ENCODE results near the gene S100A9.
"Not testable (repeated sequence)": the region's sequence is repeated elsewhere in the genome, so short reads cannot be mapped to it uniquely, and the experiment has no call there.

Gene S100A9

DNA sequence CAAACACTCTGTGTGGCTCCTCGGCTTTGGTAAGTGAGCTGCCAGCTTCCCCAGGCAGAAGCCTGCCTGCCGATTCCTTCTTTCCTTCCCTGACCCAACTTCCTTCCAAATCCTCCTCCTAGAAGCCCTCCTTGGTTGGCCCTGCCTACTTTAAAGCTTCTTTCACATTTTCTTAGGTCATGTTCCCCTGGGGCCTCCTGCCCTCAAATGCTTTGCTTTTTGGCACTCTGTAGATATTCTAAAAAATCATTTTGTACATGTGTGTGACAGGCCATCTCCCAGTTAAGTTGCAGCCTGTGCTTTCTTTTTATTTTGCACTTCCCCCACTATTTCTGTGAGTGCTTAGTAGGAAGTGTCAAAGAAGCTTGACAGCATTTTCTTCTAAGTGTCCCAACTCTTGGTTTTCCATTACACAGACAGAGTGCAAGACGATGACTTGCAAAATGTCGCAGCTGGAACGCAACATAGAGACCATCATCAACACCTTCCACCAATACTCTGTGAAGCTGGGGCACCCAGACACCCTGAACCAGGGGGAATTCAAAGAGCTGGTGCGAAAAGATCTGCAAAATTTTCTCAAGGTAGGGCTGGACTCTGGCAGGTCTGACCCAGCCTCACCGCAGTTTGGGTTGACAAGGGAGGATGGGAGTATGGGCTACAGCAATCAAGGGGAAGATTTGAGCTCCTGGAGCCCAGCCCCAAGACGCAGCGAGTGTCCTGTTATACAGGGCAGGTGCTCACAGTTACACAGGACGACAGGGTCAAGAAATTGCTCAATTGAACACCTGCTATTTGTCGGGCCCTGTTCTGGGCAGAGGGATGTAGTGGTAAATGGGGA lies at the start of gene S100A9:
Gene S100A9, plus strand, starts transcription at position 2 of the 838 bp plus-strand sequence. Its CDS starts 430 bp downstream, at position 432.
- no peak for ATAC-seq

DNA sequence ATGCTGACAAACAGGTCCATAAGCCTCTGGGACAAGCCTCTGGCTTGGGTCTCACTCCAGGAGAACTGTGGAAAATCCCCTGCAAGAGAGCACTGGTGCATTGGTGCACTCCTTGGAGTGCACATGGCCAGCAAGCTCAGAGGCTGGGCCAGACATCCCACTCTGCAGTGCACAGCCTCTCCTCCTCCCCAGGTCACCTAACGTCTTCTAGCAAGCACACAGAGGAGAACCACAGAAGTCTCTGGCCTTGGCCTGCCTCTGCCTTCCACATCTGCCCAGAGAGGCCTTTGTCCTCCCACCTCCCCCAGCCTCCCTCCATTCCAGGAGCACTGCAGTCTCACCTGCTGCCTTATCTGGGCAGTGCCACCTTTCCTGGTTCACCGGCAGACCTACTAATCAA lies 49.1 kb upstream of the S100A9 start:
- ATAC-seq: no peak

DNA sequence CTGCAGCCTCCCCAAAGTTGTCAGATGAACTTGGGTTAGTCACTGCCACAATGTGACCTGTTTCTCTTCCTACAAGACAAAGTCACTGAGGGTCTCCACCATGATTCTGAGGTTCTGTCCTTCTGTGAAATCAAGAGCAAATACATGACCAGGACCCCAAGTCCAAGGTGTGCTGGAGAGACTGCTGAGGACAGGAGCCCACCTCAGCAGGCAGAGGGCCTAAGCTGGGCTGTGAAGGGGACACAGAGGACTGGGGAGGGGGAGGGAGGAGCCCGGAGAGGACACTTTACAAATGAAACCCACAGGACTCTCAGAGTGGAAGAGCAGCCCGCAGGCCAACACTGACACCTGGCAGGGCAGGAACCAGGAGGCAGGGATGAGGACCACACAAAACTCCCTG lies 48.2 kb upstream of the S100A9 start:
- ATAC-seq: no peak

DNA sequence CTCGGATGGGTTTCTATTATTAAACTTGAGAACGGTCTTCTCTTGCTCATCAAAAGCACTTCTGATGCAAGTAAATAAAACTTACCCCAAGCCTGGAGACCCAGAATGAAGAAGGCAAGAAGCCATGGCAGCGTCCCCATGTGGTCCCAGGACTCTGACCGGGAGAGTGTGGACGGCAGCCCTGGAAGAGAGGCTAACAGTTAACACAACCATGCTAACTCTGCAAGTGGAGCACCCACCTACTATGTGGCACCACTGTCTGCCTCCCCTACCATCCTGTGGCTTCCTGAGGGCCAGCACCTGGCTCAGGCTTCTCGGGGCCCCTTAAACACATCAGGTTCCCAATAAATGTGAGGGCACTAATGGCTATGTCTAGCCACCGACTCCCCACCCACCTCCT lies 47.1 kb upstream of the S100A9 start:
- ATAC-seq: no peak

DNA sequence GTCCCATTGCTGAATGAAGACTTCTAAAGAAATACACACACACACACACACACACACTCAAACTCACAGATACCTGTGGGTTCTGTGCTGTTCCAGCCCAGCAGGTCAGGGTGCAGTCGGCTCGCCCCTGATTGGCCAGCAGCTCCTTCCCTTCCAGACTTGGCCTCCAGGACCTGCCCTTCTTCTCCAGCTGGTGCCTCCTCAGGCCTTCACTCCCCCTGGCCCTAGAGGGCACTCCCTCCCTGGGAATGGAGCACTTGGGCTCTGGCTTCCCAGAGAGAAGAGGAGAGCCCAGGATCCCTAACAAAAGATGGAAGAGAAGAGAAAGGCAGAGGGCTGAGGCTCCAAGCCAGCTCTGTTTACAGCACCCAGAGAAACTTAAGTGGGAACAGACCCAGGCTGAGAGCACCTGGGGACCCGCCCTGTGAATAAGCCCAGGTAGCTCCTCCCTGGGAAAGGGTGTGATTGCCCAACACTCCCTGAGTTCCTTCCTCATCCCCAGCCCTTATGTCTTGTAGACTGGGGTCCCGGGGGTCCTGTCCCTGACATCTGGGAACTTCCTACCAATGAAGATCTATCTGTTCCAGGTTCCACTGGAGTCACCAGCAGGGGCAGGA lies 45.0 kb upstream of the S100A9 start, which contains the start of gene PGLYRP3:
Gene PGLYRP3, minus strand, starts transcription at position 383 of the 617 bp plus-strand sequence. CDS start 2,287 bp downstream, outside the sequence.
- no peak for ATAC-seq

DNA sequence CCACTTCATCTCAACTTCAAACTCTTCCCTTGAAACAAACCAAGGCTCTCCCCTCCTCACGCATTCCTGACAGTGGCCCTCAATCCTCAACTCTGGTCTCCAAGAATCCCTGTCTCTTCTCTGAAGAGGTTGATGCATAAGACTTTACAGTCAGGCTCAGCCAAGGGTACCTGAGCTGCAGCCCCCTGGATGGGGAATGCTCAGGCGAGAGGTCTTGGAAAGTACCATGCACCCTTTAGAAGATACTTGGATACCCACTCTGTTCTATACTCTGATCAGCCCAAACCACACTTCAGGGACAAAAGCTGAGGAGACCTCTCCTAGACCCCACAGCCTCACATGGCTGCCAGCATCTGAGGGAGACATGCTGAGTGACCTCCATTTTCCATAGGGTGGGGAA lies 44.4 kb upstream of the S100A9 start:
- no peak for ATAC-seq

DNA sequence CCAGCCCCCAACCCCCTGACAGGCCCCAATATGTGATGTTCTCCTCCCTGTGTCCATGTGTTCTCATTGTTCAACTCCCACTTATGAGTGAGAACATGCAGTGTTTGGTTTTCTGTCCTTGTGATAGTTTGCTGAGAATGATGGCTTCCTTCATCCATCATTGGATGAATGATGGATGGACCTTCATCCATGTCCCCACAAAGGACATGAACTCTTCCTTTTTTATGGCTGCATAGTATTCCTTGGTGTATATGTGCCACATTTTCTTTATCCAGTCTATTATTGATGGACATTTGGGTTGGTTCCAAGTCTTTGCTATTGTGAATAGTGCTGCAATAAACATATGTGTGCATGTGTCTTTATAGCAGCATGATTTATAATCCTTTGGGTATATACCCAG lies 43.3 kb upstream of the S100A9 start:
- ATAC-seq: not testable (repeated sequence)

DNA sequence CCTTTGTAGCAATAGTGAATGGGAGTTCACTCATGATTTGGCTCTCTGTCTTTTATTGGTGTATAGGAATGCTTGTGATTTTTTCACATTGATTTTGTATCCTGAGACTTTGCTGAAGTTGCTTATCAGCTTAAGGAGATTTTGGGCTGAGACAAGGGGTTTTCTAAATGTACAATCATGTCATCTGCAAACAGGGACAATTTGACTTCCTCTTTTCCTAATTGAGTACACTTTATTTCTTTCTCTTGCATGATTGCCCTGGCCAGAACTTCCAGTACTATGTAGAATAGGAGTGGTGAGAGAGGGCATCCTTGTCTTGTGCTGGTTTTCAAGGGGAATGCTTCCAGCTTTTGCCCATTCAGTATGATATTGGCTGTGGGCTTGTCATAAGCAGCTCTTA lies 41.6 kb upstream of the S100A9 start:
- not testable (repeated sequence) for ATAC-seq

DNA sequence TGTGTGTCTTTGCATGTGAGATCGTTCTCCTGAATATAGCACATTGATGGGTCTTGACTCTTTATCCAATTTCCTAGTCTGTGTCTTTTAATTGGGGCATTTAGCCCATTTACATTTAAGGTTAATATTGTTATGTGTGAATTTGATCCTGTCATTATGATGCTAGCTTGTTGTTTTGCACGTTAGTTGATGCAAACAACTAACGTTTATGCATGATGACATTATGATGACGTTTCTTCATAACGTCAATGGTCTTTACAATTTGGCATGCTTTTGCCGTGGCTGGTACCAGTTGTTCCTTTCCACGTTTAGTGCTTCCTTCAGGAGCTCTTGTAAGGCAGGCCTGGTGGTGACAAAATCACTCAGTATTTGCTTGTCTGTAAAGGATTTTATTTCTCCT lies 39.5 kb upstream of the S100A9 start:
- ATAC-seq: not testable (repeated sequence)

DNA sequence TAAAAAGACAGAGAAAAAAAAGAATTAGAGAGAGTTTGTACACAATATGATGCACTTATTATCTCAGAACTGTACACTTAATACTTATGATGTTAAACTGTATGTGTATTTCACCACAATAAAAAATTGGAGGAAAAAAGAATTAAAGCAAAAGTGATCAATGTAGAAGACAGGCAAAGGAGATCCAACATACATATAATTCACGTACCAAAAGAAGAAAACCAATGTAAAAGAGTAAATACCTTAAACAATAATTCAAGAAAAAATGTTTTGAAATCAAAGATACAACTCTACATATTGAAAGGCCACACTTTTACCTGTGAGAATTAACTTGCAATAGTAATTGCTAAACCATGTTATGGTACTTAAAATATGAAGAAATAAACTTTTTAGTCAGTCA lies 35.1 kb upstream of the S100A9 start:
- ATAC-seq: no peak

DNA sequence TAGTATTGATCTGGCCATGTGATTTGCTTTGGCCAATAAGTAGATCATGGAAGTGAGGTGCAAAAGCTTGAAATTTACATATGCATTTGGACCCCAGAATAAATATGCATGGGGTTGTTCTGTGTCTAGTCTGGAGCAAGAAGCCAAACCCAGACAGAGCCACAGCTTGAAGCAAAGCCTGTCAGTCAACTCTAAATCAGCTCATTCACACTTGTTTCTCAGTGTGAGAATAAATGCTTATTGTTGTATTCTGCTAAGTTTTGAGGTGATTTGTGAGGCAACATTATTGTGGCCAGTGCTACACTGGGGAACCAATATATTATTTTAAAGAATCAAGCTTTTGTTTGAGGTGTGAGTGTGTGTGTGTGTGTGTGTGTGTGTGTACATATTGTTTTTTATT lies 32.7 kb upstream of the S100A9 start:
- no peak for ATAC-seq

DNA sequence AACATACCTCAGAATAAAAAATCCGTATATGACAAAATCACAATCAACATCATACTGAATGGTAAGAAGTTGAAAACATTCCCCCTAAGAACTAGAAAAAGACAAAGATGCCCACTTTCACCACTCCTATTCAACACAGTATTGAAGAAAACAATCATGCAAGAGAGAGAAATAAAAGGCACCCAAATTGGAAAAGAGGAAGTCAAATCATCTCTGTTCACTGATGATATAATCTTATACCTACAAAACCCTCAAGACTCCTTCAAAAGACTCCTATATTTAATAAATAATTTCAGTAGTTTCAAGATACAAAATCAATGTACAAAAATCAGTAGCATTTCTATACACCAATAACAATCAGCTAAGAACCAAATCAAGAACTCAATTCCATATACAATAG lies 23.8 kb upstream of the S100A9 start:
- no peak for ATAC-seq

DNA sequence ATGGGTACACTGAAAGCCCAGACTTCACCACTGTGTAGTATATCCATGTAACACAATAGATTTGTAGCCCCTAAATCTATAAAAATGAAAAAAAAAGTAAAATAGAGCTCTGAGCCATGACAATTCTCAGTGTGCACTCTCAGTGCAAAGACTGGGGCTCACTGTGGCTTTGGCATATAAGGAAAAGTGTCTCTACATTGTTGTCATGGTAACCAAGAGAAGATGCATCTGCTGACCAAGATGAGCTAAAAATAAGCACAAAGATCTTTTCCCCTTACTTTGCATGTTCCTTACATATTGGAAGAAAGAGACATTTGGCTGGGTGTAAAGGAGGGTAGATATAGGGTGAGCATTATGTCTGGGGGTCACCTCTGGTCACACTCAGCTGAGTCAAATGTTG lies 21.0 kb upstream of the S100A9 start:
- no peak for ATAC-seq

DNA sequence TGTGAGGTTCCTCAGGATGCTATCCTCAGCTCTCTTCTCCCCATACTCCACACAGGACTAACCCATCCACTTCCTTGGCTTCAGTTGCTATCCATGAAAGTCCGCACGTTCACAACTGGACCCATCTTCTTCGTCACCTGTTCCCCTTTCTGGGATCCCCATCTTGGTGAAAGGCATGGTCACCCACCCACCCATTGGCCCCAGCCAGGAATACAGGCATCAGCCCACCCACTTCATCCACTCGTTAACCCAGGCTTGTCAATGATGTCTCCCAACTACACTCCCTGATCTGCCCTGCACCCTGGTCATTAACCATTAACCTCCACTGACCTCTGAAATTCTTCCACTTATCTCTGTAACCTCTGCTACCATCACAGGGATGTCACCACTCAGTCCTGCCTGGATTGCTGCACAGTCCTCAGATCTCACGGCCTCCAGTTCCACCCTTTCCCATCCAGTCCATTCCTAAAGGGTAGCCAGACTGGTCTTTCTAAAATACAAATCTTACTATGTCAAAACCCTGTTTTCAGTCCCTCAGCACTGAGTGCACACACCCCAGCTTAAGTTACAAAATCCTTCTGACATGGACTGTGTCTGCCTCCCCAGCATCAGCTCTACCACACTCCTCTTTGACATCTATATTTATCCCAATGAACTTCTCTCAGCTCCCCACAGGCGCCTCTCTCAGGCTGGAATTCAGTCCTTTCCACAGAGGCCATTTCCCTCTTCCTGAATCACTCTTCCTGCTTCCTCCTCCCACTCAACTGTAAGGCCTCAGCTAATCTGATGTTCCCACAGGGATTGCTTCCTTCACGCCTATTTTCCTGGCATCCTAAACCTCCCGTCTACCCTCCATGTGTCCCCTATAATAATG lies 19.4 kb upstream of the S100A9 start:
- no peak for ATAC-seq

DNA sequence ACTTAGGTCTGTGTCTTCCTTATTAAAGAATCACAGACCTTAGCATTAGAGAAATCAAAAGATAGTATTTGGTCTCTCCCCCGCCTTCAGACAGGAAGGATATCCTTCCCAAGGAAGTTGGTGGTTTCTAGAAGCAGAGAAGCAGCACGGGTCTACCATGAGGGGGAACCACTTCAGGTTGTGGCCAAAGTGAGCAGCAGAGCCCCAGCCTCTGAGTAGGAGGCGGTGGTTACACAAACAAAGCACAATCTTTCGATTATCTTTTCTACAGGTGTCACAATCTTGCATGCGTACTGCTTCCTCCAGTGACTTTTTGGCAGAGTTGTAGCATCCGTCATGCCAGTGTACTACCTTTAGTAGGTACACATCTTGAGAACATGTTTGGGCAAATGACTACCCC lies 17.9 kb upstream of the S100A9 start:
- no peak for ATAC-seq

DNA sequence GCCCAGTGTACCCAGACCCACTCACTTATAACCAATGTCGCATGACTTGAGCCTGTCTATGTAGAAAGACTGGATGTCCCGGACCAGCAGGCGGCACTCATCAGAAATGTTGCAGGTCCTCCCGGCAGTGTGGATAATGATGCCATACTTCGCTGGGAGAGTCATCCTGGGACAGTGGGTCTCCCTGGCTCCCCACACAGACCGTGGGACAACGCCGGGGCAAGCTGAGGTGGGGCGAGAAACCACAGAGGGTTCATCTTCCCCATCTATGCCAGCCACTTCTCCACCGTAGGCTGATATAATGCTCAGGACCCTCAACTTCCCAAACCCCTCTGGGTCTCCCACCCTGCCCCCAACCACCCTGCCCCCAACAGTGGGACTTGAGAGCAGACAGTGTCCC lies 17.3 kb upstream of the S100A9 start:
- no peak for ATAC-seq

DNA sequence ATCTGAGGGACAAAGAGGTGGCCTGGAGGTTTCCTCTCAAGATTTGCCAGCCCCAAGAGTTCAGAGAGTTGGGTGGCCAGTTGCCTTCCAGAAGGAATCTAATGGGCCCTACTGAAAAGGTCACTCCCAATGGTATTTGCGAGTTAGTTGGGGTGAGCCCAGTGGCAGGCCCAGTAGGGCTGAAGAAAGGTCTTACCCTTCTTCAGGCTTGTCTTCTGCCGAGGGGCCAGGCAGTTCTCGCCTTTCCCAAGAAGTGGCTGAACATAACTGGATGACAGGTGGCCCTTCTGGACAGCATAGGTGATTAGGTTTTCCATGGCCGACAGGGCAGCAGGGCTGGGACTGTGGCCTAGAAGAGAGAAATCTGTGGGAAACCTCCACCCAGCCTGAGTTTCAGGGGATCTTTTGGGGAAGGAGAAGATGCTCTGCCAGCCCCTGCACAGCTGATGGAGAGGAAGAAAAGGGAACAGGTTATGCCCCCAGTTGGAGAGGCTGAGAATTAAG lies 16.2 kb upstream of the S100A9 start:
- no peak for ATAC-seq

DNA sequence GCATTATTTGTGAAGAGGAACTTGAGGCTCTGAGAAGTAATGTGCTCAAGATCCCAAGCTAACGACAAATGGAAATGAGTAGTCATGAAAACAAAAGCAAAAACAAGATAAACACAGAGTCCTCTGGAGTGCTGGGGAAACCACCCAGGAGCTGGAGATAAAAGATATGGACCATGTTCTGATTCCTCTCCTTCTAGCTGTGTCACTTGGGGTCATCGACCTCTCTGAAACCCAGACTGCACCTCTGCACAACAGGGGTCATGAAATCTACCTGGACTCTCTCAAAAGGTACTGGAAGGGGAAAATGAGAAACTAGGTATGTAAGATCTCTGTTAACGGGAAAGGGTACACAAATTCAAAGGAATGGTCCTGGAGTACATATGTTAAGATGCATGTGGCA lies 15.5 kb upstream of the S100A9 start:
- ATAC-seq: no peak

DNA sequence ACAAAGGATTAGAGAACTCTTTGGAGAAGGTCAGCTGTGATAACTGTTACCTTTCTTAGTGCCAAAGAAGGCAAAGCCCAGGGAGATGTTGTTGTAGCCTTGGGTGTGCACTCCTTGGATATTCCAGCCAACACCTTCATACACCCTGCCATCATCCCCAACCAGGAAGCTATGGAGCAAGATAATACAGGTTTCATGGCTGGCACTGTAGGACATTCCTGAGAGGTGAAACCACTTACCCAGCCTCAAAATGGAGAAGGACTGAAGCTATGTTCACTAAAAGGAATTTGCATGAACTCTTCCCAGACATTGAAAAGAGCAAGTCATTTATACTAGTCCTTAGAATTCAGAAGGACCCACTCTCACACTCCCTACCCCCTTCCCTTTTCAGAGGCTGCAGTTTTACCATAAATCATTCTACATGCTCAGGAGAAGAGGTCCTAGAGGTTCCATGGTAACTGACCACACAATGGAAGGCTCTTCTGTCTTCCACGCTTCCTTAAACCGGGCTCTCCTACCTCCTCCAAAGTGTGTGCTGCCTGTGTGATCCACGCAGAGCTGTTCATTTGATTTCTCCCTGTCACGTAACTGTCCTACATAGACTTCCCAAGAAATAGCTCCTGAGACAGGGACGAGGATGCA lies 14.5 kb upstream of the S100A9 start:
- no peak for ATAC-seq

DNA sequence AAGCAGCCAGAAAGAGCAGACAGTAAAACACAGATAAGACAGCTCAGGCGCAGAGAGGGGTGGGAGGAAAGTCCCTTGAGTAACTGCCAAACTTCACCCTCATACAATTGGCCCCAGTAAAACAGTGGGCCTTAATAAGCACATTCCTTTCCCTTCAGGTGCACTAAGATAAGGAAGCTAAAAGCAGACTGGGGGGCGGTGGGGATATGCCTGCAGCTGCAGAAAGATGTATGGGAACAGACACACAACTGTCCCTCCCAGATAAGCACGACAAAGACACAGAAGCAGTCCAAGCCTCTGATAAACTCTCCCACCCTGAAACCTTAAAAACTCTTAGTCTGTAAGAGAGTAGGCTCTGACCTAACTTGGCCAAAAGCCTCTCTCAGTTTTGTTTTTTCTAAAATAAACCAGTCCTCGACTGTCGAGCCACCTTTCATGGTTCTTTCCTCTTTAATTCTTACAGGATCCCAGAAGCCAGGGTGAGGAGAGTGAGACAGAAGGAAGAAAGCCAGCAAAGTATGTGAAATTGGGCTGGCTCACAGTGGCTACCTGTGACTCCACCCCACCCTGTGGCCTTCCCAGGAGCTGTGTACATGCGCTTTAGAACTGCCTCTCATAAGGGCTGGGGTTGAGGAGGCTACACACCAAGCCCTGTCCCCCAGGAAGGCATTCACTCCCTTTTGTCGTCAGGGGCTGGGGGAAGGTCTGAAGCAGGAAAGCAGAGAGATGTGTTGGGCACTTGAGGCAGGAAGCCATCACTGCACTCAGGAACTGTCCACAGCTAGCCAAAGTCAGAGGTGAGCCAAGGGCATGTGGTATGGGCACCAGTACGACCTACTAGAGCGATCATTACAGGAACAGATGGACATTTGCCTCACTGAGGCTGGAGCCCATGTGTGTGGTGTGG lies 13.6 kb upstream of the S100A9 start:
- ATAC-seq: no peak

DNA sequence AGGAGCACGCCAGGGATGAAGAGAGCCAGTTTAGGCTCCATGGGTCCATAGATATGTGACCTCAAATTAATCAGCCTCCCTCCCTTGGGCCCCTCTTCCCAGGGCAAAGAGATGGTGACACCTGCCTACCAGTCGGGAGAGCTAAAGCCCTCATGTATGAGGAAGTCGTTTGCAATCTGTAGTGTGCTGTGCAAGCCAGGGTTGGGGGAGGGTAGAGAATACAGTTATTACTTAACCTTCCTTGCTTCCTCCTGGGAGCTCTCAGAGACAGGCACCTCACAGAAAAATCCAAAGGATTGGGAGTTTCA lies 13.0 kb upstream of the S100A9 start:
- ATAC-seq: no peak

Measured in activated CD4-positive, CD25-positive, alpha-beta regulatory T cell treated with anti-CD3 and anti-CD28 coated beads, Interleukin-2, amount 50 U/mL, for 24 hours (primary cell).